ENCODE results near the gene RNF207.

Gene RNF207

GRCh38 chr1:6269720-6270400 is 63.9 kb downstream of the RNF207 start:
- no peak overlapping the region for H3K4me2 ChIP-seq (ENCODE audit: low read depth, low read length)
- no peaks in the 10 kb centered on the region for H3F3A ChIP-seq (ENCODE audit: insufficient read depth, low read length)
- no peaks in the 10 kb centered on the region for H3K9me3 ChIP-seq (replicated peaks; ENCODE audit: insufficient read depth, low read length)
- H3K4me1 ChIP-seq (ENCODE audit: low read length): no peaks in the 10 kb centered on the region
- no peak overlapping the region for H3K9ac ChIP-seq (ENCODE audit: low read length)
- H3K79me2 ChIP-seq (ENCODE audit: low read length): no peaks in the 10 kb centered on the region
- no peaks in the 10 kb centered on the region for H4K20me1 ChIP-seq (ENCODE audit: insufficient read depth, low read length)
- TF ChIP-seq, protein P1, sequence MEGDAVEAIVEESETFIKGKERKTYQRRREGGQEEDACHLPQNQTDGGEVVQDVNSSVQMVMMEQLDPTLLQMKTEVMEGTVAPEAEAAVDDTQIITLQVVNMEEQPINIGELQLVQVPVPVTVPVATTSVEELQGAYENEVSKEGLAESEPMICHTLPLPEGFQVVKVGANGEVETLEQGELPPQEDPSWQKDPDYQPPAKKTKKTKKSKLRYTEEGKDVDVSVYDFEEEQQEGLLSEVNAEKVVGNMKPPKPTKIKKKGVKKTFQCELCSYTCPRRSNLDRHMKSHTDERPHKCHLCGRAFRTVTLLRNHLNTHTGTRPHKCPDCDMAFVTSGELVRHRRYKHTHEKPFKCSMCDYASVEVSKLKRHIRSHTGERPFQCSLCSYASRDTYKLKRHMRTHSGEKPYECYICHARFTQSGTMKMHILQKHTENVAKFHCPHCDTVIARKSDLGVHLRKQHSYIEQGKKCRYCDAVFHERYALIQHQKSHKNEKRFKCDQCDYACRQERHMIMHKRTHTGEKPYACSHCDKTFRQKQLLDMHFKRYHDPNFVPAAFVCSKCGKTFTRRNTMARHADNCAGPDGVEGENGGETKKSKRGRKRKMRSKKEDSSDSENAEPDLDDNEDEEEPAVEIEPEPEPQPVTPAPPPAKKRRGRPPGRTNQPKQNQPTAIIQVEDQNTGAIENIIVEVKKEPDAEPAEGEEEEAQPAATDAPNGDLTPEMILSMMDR (IDR thresholded peaks at IDR 0.05; ENCODE audit: low read length): no peak
- TF ChIP-seq EZH2 (optimal IDR thresholded peaks at IDR 0.05; ENCODE audit: low read depth, low read length): no peak
- TF ChIP-seq EZH2phosphoT487 (IDR thresholded peaks at IDR 0.05; ENCODE audit: low read length): no peak
- no peaks in the 10 kb centered on the region for H3K36me3 ChIP-seq (replicated peaks; ENCODE audit: insufficient read depth, low read length)
- no peaks in the 10 kb centered on the region for H3K9me2 ChIP-seq (replicated peaks; ENCODE audit: insufficient read depth, low read length)
- DNase-seq: no peak
- H3K4me3 ChIP-seq (ENCODE audit: low read length): no peak overlapping the region
- no peak overlapping the region for H3K27ac ChIP-seq (ENCODE audit: low read length)
- H2AFZ ChIP-seq (ENCODE audit: low read length): no peak overlapping the region
- no peaks in the 10 kb centered on the region for H3K27me3 ChIP-seq (replicated peaks; ENCODE audit: insufficient read depth, low read length)

GRCh38 chr1:6270401-6270800 is 64.5 kb downstream of the RNF207 start:
- H3K9me2 ChIP-seq (replicated peaks; ENCODE audit: insufficient read depth, low read length): no peaks in the 10 kb centered on the region
- H3F3A ChIP-seq (ENCODE audit: insufficient read depth, low read length): no peaks in the 10 kb centered on the region
- H2AFZ ChIP-seq (ENCODE audit: low read length): no peak overlapping the region
- no peak overlapping the region for H3K4me2 ChIP-seq (ENCODE audit: low read depth, low read length)
- no peaks in the 10 kb centered on the region for H3K36me3 ChIP-seq (replicated peaks; ENCODE audit: insufficient read depth, low read length)
- no peak overlapping the region for H3K27ac ChIP-seq (ENCODE audit: low read length)
- H3K79me2 ChIP-seq (ENCODE audit: low read length): no peaks in the 10 kb centered on the region
- DNase-seq: no peak
- no peaks in the 10 kb centered on the region for H3K9me3 ChIP-seq (replicated peaks; ENCODE audit: insufficient read depth, low read length)
- no peaks in the 10 kb centered on the region for H3K4me1 ChIP-seq (ENCODE audit: low read length)
- TF ChIP-seq, protein P1 (IDR thresholded peaks at IDR 0.05; ENCODE audit: low read length): no peak
- TF ChIP-seq EZH2phosphoT487 (IDR thresholded peaks at IDR 0.05; ENCODE audit: low read length) (no peak), EZH2 (optimal IDR thresholded peaks at IDR 0.05; ENCODE audit: low read depth, low read length) (no peak)
- H3K27me3 ChIP-seq (replicated peaks; ENCODE audit: insufficient read depth, low read length): no peaks in the 10 kb centered on the region
- H3K9ac ChIP-seq (ENCODE audit: low read length): no peak overlapping the region
- H4K20me1 ChIP-seq (ENCODE audit: insufficient read depth, low read length): no peaks in the 10 kb centered on the region
- no peak overlapping the region for H3K4me3 ChIP-seq (ENCODE audit: low read length)
